Activated CD4-positive, alpha-beta T cell treated with anti-CD3 and anti-CD28 coated beads, Interleukin-2, amount 50 U/mL, for 48 hours (primary cell): ENCODE measurements around the gene FGB.

Experiments
- DNase-seq, 2 experiments: peaks; one replicate each; pipeline ENCODE4 v3.0.0-alpha.2; 2020

Gene FGB

DNA sequence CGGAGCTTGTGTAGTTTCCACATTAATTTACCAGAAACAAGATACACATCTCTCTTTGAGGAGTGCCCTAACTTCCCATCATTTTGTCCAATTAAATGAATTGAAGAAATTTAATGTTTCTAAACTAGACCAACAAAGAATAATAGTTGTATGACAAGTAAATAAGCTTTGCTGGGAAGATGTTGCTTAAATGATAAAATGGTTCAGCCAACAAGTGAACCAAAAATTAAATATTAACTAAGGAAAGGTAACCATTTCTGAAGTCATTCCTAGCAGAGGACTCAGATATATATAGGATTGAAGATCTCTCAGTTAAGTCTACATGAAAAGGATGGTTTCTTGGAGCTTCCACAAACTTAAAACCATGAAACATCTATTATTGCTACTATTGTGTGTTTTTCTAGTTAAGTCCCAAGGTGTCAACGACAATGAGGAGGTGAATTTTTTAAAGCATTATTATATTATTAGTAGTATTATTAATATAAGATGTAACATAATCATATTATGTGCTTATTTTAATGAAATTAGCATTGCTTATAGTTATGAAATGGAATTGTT, at the start of gene FGB:
FGB (plus strand) TSS at position 315 of the 558 bp plus-strand sequence; CDS start at position 323, 8 bp downstream.
- DNase-seq = no peak

DNA sequence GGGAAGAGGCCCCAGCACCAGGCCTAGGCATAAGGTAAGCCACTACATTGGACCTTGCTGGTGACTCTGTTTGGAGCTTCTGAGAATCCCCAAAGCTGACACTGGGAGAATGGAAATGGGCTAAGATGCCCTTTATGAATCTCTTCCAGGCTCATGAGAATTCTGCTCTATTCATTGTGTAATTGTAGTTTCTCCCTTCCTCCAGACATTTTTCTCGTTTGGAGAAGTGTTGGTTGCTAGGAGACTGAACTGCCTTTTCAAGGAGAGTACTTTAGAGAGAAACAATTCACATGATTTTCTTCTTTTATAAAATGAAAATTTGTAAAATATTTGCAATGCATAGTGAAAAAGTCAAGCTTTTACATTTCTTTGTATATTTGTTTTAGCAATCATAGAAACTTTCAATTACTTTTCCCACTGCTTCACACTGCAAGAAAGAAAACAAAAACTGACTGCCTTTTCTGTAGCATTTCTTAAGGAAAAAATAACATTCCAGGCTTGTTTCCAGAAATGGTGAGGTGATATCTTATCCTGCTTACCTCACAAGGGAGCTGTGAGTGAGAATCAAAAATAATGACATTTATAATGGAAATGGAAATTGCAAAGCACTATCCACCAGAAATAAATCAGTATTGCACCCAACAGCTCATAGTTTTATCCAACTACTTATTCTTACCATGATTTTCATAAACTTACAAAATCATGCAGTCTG, 46.3 kb upstream of the FGB start:
- no peak for DNase-seq

DNA sequence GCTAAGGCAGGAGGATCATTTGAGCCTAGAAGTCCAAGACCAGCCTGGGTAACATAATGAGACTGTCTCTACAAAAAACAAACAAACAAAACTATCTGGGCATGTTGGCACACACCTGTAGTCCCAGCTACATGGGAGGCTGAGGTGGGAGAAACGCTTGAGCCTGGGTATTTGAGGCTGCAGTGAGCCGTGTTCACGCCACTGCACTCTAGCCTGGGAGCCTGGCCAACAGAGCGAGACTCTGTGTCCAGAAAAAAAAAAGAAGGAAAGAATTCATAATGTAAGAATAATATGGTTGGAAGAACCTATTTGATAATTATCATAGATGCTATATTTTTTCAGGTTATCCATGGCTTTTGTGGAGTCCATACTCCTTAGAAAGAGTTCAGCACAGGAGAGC, 45.2 kb upstream of the FGB start:
- DNase-seq = no peak

DNA sequence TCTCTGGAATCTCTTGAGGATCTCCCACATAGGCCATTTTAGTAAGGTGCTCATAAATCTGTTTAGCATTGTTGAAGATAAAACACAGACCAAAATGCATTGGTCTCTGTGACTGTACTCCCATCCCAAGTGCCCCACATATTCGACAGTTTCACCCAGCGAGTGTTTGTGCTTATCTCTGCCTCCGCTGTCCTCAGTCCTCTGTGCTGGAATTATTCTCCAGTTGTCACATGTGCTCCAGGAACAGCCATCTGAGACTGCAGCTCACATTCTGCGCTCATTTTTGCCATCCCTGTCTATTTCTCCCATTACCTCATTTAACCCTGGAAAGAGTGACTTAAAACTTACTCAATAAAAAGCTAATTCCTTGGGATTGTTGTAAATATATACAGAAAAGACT, 43.6 kb upstream of the FGB start:
- DNase-seq = no peak

DNA sequence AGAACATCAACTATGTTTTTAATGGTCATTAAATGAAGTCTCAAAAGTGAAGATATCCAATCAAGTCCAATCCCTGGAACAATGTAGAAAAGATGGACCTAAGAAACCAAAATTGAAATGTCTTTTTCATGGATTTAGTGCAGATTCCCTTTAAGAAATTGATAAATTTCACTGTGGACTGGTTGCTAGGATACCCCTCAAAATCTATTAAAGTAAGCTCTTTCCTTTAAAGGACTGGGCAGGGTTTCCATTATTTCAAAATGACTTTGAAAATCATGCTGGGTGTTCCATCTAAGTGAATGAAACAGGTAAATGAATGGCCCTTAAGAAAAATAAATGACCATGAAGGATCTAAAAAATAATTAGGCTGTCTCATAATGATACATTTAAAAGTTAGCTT, 41.2 kb upstream of the FGB start:
- no peak for DNase-seq

DNA sequence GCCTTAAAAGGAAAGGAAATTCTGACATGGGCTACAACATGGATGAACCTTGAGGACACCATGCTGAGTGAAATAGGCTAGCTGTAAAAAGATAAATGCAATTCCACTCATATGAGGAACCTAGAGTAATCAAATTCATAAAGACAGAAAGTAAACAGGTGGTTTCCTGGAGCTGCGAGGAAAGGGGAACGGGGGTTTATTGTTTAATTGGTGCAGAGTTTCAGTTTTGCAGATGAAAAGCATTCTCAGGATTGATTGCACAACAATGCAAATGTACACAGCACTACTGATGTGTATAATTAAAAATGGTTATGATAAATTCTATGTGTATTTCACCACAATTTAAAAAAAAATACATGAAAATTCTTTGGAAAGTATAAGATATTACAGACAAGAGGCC, 36.7 kb upstream of the FGB start:
- no peak for DNase-seq

DNA sequence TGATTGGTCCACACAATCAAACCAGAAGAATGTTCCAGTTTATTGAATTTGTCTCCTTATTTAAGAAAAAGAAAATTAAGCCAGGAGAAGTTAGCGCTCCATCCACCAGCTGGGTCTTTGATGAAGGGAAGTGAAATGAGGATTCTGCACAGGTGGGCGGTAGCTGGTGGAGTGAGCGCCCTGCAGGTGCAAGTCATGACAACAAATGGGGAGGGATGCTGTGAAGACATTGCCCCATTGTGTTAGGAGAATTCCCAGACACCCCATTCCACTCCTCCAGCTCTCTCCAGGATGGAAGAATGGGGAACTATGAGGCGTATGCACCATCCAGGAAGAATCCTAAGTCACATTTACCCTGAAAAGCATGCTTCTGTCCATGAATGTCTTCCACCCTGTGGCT, 35.5 kb upstream of the FGB start:
- no peak for DNase-seq

DNA sequence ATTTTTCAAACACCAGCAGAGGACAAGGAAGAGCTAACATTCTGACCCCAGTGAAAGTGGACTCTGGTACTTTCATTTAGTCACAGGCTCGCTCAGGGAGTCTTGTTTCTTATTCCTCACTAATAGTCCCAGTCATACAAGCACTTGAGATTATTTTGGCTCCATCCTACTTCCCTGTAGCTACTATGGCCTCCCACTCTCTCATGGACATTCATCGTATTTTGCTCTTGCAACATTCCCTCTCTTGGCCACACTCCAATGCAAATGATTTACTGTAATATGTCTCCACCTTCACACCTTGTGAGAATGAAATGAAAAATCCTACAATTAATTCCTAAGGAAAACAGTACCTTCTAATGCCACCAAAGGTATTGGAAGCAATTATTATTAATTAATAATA, 33.9 kb upstream of the FGB start:
- DNase-seq = no peak

DNA sequence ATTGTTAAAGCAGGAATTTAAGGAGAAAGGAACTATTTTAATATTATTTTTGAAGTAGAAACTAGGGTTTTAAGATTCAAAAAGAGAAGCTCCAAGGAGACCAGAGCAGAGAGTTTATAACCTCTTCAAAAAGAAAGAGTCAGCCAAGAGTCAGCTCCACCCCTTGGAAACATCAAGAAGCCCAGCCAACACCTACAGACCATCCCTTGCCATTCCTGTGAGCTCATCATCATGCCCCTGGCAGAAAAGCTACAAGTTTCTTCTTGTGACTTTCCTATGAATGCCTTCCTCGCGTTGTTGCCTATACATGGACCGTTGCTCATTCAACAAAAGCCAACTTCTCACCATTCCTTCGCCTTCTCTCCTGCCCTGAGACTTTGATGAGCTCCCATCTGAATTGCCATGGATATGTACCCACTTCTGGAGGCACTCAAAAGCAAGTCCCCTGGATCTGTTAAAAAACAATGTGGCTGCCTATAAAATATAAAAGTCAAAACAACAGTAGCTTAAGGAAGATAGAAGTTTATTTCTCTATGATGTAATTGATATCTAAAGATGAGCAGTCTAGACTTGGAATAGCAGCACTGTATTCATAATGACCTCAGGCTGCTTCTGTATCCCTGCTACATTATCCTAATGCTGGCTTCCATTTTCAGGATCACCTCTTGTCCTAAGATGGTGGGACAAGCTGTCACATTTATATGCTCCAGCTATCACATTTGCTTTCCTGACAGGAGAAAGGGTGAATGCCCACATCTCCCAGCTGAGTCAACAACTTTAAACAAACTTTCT, 32.9 kb upstream of the FGB start:
- no peak for DNase-seq

DNA sequence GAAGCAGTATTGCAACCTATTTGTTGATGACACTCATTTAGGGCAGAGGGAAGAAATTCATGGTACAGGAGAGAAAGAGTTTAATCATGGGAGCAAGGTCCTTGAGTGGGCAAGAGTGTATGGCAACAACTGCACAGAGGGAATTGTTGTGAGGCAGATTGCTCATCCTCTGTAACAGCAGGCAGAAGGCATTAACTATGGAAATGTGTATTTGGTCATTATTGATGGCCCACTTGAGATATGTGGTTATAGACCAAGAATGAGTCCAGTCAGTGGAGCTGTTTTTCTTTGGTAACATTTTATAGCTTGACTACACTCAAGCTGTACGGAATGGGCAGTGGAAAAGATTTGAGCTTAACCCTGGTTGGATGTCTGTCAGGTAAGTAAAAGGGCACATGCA, 28.5 kb upstream of the FGB start:
- DNase-seq = no peak

DNA sequence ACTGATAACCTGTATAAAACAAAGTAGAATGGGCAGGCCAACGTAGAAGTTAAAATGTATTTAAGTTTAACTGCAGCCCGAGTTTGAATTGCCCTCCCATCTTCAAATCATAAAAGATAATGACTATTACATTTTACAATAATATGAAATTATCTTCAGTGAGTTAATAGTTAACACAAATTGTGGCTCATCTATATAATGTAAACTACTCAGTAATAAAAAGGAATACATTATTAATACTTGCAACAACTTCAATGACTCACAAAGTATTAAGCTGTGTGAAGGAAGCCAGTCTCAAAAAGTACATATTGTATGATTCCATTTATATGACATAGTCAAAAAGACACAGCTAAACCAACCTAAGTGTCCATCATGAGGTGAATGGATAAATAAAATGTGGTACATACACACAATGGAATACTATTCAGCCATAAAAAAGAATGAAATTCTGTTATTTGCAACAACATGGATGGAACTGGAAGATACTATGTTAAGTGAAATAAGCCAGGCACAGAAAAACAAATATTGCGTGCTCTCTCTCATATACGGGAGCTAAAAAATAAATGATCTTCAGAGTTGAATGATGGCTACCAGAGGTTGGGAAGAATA, 20.4 kb upstream of the FGB start:
- DNase-seq = no peak

DNA sequence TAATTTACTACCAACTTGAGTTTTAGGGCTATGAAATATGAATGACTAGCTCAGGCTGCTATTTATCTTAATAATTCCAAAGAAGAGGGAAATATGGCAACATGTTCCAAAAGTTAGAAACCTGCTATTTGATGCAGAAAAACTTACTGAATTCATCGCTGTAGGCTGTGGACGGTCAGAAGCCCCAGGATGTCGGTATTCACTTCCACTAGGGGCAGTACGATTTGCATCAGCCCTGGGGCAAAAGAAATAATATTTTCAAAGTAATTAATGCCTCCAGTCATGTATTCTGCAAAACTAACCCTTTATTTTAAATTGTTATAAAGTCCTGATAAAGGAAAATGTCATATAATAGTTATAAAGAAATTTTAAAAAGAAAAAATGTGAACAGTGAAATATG, 17.1 kb upstream of the FGB start:
- DNase-seq = no peak

DNA sequence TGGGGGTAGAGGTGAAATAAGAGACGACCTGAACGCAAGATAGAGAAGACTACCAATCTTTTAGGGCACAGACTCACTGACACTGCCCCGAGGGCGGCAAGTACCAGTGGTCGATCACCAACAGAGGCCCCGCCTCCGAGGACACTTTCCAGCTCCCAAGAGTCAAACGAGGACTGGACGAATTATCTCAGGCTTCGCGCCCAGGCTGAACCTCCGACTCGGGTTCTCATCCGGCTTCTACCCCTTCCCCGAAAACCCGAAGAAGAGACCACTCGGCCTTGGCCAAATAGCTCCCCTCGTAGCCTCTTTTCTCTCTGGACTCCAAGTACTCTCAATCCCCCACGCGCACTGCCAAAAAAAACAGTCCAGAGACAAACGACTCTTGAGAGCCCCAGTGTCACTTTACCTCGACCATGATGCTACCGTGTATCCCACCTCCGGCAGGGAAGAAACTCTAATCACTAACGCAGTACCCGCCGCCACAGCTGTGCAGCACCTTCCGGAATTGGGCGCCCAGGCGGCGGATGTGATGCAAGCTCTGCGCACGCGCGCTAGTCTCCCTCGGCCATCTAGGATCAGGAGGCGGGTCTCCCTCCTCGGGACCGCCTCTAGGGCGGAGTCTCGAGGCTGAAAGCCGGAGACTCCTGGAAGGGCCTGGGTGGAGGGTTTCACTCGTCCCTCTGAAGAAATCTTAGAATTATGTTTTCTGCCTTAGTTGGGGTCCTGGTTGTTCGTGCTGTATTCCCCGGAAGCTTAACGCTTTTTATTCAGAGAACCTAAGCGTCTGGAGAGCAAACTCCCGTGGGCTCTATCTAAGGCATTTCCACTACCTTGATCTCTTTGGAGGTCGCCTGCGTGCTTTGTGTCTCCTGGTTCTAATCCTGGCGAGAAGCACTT, 12.7 kb upstream of the FGB start, which contains the start of gene PLRG1:
PLRG1 (minus strand) TSS at position 507 of the 897 bp plus-strand sequence; CDS start at position 415, 92 bp downstream.
- DNase-seq = peak; percentile 95 to 96

DNA sequence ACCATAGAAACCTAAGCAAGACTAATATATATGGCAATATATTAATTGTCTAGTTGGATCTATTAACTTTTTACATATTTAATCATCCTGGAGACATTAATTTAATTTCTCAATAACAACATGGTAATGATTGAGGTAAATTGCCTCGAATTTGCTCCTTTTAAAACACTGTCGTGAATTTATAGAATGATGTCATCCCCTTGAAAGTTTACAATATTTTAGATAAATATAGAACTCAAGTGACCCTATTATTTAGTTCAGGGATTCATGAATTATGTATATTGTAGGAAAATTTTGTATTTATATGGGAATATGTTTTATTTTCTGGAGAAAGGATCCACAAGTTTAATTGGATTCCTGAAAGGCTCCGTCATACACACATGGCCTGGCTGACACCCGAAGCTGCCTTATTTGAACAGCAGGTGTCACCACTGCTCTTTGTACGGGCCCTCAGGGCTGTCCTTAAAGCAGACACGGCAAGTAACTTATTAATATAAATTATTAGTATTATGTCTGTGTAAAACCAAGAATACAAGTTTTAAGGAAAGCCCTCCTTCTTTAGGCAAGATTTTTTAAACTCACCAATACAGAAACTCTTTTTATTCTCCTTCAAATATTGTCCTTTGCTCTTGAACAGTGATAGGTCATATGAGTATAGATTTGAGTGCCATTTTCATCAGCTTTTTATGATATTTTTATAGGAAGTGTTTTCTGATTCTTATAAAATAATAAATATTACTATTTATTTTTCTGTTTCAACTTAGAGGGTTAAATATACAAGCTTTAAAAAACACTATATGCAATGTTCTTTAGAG, 10.7 kb upstream of the FGB start:
- DNase-seq = peak; percentile 68 to 78

DNA sequence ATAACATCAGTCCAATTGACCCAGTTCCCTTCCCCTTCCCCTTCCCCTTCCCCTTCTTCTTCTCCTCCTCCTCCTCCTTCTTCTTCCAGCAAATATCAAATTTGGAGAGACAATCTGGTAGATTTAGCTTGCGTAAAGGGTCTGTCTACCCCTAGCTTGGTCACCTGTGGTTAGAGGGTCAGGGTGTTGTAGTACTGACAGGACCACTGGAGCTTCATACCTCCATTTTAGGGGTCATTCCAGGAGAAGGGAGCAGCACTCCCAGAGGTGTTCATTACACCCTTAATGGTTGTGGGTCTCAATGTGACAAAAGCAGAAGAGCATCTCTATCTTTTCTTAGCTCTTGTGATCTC, 3.7 kb upstream of the FGB start:
- no peak for DNase-seq

DNA sequence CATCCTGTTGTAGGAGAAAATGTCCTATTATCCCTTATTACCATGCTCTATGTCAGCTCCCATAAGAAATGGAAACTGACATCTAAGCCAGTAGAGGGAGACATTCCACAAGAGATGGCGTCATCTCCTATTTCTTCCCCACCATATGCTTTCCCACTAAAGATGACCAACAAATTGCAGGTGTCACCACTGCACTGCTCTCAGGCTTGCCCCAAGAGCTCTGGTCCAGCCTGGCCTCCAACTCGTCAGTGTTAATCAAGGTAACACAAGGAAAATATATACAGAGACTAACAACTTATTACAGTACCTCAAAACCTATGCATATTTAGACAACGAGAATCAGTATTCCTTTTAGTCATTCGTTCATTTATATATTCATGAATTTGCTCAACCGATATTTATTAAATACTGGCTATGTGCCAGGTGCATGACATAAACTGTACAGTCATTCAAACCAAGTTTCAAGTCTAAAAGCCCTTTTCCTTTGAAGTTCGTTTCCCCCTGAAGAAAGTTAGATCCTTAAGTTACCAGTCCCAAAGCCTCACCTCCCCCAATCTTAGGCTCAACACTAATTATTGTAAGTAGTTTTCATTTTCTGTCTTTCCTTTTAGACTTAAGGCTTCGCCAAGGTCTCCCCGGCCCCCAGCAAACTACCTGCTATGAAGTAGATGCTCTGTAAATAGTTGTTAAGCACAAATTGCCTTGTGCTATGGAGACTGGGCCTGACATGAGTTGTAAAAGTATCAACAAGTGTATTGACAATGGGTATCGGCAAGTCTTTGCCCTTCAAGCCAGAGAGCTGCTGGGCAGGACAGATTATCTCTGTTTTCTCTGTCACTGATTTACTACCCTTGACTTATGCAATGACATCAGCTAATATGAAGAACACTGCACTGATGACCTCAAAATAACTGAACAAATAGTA, 3.1 kb upstream of the FGB start:
- DNase-seq = no peak

DNA sequence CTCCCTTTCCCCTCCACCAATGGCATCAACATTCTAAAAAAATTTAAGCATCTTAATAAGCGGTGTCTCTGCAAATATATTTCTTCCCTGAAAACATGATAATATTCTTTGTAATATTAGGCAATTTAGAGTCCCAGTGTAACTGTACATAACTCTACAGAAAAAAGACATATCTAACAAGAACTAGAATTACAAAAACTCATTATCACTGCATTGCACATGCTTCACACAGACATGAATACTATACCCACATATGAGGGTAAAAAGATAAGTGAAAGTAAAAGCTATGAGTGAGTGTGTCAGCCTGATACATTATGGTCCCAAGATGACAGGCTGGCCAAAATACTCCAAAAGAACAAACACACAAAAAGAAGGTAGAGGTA, 2.4 kb upstream of the FGB start:
- no peak for DNase-seq

DNA sequence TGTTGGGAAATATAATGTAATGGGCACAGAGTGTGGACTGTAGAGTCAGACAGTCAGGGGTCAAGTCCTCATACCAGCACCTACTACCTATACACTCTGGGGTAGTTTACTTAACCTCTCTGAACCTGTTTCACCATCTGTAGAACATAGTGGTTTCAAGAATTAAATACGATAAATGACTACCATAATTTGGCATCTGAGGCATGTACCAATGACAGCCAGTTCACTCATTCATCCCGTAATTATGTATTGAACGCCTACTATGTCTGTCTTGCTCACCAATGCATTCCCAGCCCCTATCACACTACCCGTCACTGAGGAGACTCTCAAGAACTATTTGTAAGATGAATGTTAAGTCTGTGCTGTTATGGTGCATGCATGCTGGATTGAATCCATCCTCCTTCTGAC, 2.0 kb upstream of the FGB start:
- DNase-seq = no peak

DNA sequence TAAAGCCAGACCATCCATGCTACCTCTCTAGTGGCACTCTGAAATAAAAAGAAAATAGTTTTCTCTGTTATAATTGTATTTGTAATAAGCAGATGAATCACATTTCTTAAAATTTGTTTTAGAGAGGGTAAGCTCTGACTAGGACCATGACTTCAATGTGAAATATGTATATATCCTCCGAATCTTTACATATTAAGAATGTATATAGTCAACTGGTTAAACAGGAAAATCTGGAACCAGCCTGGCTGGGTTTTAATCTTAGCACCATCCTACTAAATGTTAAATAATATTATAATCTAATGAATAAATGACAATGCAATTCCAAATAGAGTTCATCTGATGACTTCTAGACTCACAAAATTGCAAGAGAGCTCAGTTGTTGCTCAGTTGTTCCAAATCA, 1.5 kb downstream of the FGB start:
- no peak for DNase-seq

DNA sequence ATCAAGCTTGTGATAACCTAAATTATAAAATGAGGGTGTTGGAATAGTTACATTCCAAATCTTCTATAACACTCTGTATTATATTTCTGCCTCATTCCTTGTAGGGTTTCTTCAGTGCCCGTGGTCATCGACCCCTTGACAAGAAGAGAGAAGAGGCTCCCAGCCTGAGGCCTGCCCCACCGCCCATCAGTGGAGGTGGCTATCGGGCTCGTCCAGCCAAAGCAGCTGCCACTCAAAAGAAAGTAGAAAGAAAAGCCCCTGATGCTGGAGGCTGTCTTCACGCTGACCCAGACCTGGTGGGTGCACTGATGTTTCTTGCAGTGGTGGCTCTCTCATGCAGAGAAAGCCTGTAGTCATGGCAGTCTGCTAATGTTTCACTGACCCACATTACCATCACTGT, 2.9 kb downstream of the FGB start:
- DNase-seq = no peak
